Keratinocyte (primary cell): ENCODE measurements around the gene ITPR1. TPM values are rescaled to one million over a fixed set of nuclear protein-coding genes. Genes with fewer than 3 reads are reported as not detected.

ENCODE experiments used
- DNase-seq: peaks from one replicate; pipeline ENCODE4 v3.0.0-alpha.2; 2011; ENCODE audit warnings: low read depth, missing footprints, low spot score
- FAIRE-seq: peaks from 2 replicates; lab custom pipeline; 2011; peaks lifted over from hg19 to GRCh38; lab: Jason Lieb, UNC
- H2AFZ ChIP-seq: 2 replicates; pipeline ENCODE4 v1.6.0; 2012; ENCODE audit warnings: low read length, control low read depth, inconsistent platforms; ENCODE audit not compliant: control insufficient read depth
- H3K27ac ChIP-seq: 2 replicates; pipeline ENCODE4 v1.5.1; 2011; ENCODE audit warnings: low read length; ENCODE audit not compliant: control insufficient read depth, insufficient read depth
- H3K27me3 ChIP-seq: 3 replicates; pipeline ENCODE4 v1.6.0; 2011; ENCODE audit warnings: low read length; ENCODE audit not compliant: control insufficient read depth, insufficient read depth; ENCODE audit errors: extremely low read depth
- H3K36me3 ChIP-seq, 2 experiments: 2 replicates in 1 of 2; 3 replicates in 1 of 2; pipeline ENCODE4 v1.5.1; 2011; ENCODE audit warnings: low read length in 2 of 2, mild to moderate bottlenecking in 1 of 2; ENCODE audit not compliant: control insufficient read depth in 2 of 2, insufficient read depth in 2 of 2; ENCODE audit errors: extremely low read depth in 1 of 2
- H3K4me1 ChIP-seq: 3 replicates; pipeline ENCODE4 v1.5.1; 2011; ENCODE audit warnings: low read length; ENCODE audit not compliant: control insufficient read depth, insufficient read depth; ENCODE audit errors: extremely low read depth
- H3K4me2 ChIP-seq: 3 replicates; pipeline ENCODE4 v1.6.0; 2011; ENCODE audit warnings: low read depth, low read length; ENCODE audit not compliant: control insufficient read depth, insufficient read depth; ENCODE audit errors: extremely low read depth
- H3K4me3 ChIP-seq, 3 experiments: fragments of 200-600 bp in 1 of 3; sonication (generic) in 1 of 3; 2 replicates in 2 of 3; 3 replicates in 1 of 3; pipeline ENCODE4 v1.5.1; 2011 to 2016; ENCODE audit warnings: low read length in 3 of 3, mild to moderate bottlenecking in 3 of 3, control low read depth in 2 of 3, inconsistent platforms in 1 of 3, low read depth in 1 of 3, mixed read lengths in 1 of 3, mixed run types in 1 of 3, moderate library complexity in 1 of 3; ENCODE audit not compliant: control insufficient read depth in 2 of 3, insufficient read depth in 2 of 3; ENCODE audit errors: extremely low read depth in 1 of 3
- H3K79me2 ChIP-seq: 2 replicates; pipeline ENCODE4 v1.6.0; 2012; ENCODE audit warnings: low read length; ENCODE audit not compliant: control insufficient read depth, insufficient read depth
- H3K9ac ChIP-seq: 3 replicates; pipeline ENCODE4 v1.6.0; 2011; ENCODE audit warnings: low read length; ENCODE audit not compliant: control insufficient read depth, insufficient read depth; ENCODE audit errors: extremely low read depth
- H3K9me1 ChIP-seq: 3 replicates; pipeline ENCODE4 v1.6.0; 2011; ENCODE audit warnings: low read length; ENCODE audit not compliant: control insufficient read depth, insufficient read depth; ENCODE audit errors: extremely low read depth
- H3K9me3 ChIP-seq: 2 replicates; pipeline ENCODE4 v1.5.1; 2012; ENCODE audit warnings: low read depth, low read length; ENCODE audit not compliant: control insufficient read depth
- H4K20me1 ChIP-seq: 3 replicates; pipeline ENCODE4 v1.6.0; 2011; ENCODE audit warnings: low read length; ENCODE audit not compliant: control insufficient read depth, insufficient read depth; ENCODE audit errors: extremely low read depth
- EZH2 ChIP-seq: IDR thresholded peaks from one replicate; pipeline ENCODE4 v1.6.1; 2012; ENCODE audit warnings: inconsistent platforms, mild to moderate bottlenecking, low read length, moderate library complexity
- dilution Hi-C: fragments of 300-500 bp; cut with MboI; formaldehyde crosslinking; loops from one replicate; pipeline ENCODE4 v1.7.0; 2020; ENCODE audit warnings: low sequenced_read_pairs; ENCODE audit not compliant: extremely low pct_ligation_motif_present
- polyA plus RNA-seq, 5 experiments: library from polyadenylated mRNA; depleted of rRNA in 3 of 5; stranded (reverse) in 3 of 5; stranded (forward) in 1 of 5; unstranded in 1 of 5; fragments of >200 nt; gene quantifications; 1 replicate in 1 of 5; 2 replicates in 3 of 5; 3 replicates in 1 of 5; pipeline versions ENCODE4 v1.2.1 to v1.2.3, GENCODE V29; 2011 to 2012; ENCODE audit warnings: missing spikeins in 2 of 5, low read depth in 1 of 5, low replicate concordance in 1 of 5
- TF ChIP-seq, protein P1 (sequence below), 3 experiments: IDR thresholded peaks in 1 of 3; conservative IDR thresholded peaks in 1 of 3; optimal IDR thresholded peaks in 1 of 3; 2 replicates in 2 of 3; 3 replicates in 1 of 3; pipeline versions ENCODE3 to v1.5.1; 2011; ENCODE audit warnings: low read length in 3 of 3, mild to moderate bottlenecking in 3 of 3, moderate library complexity in 2 of 3, control low read depth in 1 of 3, inconsistent platforms in 1 of 3; ENCODE audit not compliant: insufficient read depth in 2 of 3; ENCODE audit errors: extremely low read depth in 1 of 3

ITPR1 gene
- polyA plus RNA-seq, 1 donor (not counting 4 experiments of a cell fraction or from before 2014, with no cell fraction given): 3.5 TPM

DNA sequence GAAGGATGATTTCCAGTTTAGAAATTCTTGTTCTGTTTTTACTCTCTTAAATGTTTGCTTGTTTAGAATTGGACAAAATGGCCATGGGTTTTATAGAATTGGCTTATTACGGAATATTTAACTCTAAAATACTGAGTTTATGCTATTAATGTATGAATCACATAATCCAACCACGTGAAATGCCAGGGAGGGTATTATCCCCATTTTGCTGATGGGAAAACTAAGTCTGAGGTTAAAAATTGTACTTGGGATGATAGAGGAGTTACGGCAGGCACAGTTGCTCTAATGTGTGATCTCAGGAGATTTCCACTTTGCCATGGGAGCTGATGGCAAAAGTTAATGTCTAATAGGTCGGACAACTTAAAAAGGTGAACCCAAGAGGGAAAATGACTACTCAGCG lies 194.4 kb downstream of the ITPR1 start:
- H3K4me3 ChIP-seq: no peak overlapping the region
- H3K79me2 ChIP-seq: no peaks in the 10 kb centered on the region
- H3K4me2 ChIP-seq: no peak overlapping the region
- H2AFZ ChIP-seq: peak overlapping the region; percentile 3
- dilution Hi-C loops: no loop called here
- no peaks in the 10 kb centered on the region for H3K9me1 ChIP-seq
- FAIRE-seq: no peak
- H3K9ac ChIP-seq: no peak overlapping the region
- TF ChIP-seq EZH2: no peak
- TF ChIP-seq, protein P1, sequence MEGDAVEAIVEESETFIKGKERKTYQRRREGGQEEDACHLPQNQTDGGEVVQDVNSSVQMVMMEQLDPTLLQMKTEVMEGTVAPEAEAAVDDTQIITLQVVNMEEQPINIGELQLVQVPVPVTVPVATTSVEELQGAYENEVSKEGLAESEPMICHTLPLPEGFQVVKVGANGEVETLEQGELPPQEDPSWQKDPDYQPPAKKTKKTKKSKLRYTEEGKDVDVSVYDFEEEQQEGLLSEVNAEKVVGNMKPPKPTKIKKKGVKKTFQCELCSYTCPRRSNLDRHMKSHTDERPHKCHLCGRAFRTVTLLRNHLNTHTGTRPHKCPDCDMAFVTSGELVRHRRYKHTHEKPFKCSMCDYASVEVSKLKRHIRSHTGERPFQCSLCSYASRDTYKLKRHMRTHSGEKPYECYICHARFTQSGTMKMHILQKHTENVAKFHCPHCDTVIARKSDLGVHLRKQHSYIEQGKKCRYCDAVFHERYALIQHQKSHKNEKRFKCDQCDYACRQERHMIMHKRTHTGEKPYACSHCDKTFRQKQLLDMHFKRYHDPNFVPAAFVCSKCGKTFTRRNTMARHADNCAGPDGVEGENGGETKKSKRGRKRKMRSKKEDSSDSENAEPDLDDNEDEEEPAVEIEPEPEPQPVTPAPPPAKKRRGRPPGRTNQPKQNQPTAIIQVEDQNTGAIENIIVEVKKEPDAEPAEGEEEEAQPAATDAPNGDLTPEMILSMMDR (optimal IDR thresholded peaks at IDR 0.05 in 1 of 3, IDR thresholded peaks at IDR 0.05 in 1 of 3, conservative IDR thresholded peaks at IDR 0.05 in 1 of 3; ENCODE audit: extremely low read depth in 1 of 3, insufficient read depth in 2 of 3, low read length in 3 of 3): no peak
- no peaks in the 10 kb centered on the region for H3K27me3 ChIP-seq
- no peak overlapping the region for H3K27ac ChIP-seq
- H3K9me3 ChIP-seq: no peaks in the 10 kb centered on the region
- no peaks in the 10 kb centered on the region for H3K36me3 ChIP-seq
- no peaks in the 10 kb centered on the region for H3K4me1 ChIP-seq
- no peaks in the 10 kb centered on the region for H4K20me1 ChIP-seq
- no peak for DNase-seq

DNA sequence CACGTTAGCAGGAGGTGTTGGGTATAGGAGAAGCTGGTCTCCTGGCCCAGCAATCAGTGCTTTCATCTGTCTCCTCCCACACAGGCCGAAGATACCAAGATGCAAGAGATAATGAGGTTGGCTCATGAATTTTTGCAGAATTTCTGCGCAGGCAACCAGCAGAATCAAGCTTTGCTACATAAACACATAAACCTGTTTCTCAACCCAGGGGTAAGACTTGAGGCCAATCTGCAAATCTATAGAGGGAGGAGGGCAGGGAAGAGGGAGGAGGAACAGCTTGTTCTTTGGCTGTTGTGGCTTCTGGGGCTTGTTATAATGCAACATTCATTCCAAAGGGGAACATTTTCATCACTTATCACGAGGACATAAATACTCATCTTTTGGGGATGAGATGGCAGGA lies 195.3 kb downstream of the ITPR1 start:
- TF ChIP-seq, protein P1 (optimal IDR thresholded peaks at IDR 0.05 in 1 of 3, IDR thresholded peaks at IDR 0.05 in 1 of 3, conservative IDR thresholded peaks at IDR 0.05 in 1 of 3; ENCODE audit: extremely low read depth in 1 of 3, insufficient read depth in 2 of 3, low read length in 3 of 3): no peak
- TF ChIP-seq EZH2: no peak
- no peak for FAIRE-seq

More for the DNA sequence above, 195.3 kb downstream of the ITPR1 start:
- dilution Hi-C loops: no loop called here
- no peak overlapping the region for H3K4me3 ChIP-seq
- no peaks in the 10 kb centered on the region for H3K36me3 ChIP-seq
- H3K27me3 ChIP-seq: no peaks in the 10 kb centered on the region
- H2AFZ ChIP-seq: no peak overlapping the region
- H3K9me1 ChIP-seq: no peaks in the 10 kb centered on the region
- no peaks in the 10 kb centered on the region for H3K9me3 ChIP-seq
- no peaks in the 10 kb centered on the region for H3K79me2 ChIP-seq
- no peaks in the 10 kb centered on the region for H3K4me1 ChIP-seq
- no peak overlapping the region for H3K4me2 ChIP-seq
- DNase-seq: no peak
- no peak overlapping the region for H3K9ac ChIP-seq
- H4K20me1 ChIP-seq: no peaks in the 10 kb centered on the region
- no peak overlapping the region for H3K27ac ChIP-seq
